Stimulated activated memory B cell treated with anti-CD40 and anti-IgM and Interleukin-4, amounts not matched to agents 10 μg/mL and 1 μg/mL and 100 μg/mL, for 72 hours (primary cell): ENCODE measurements around the gene KLK11.

Source experiments
- ATAC-seq: fragments of 150-1000 bp; cut with Tn5 transposase; 2 replicates; pipeline ENCODE4 v1.10.0; 2021
- H3K27ac Mint-ChIP-seq: one replicate; pipeline ENCODE4 v1.8.0; 2022; ENCODE audit warnings: mild to moderate bottlenecking, mixed read lengths
- H3K27me3 Mint-ChIP-seq: one replicate; pipeline ENCODE4 v1.8.0; 2022; ENCODE audit warnings: mixed read lengths
- H3K36me3 Mint-ChIP-seq: one replicate; pipeline ENCODE4 v1.8.0; 2022; ENCODE audit warnings: mixed read lengths
- H3K4me1 Mint-ChIP-seq: one replicate; pipeline ENCODE4 v1.8.0; 2022; ENCODE audit warnings: mixed read lengths
- H3K4me3 Mint-ChIP-seq: one replicate; pipeline ENCODE4 v1.8.0; 2022; ENCODE audit warnings: mild to moderate bottlenecking, moderate library complexity, mixed read lengths
- H3K9me3 Mint-ChIP-seq: one replicate; pipeline ENCODE4 v1.8.0; 2022; ENCODE audit warnings: mixed read lengths

The KLK11 gene

DNA sequence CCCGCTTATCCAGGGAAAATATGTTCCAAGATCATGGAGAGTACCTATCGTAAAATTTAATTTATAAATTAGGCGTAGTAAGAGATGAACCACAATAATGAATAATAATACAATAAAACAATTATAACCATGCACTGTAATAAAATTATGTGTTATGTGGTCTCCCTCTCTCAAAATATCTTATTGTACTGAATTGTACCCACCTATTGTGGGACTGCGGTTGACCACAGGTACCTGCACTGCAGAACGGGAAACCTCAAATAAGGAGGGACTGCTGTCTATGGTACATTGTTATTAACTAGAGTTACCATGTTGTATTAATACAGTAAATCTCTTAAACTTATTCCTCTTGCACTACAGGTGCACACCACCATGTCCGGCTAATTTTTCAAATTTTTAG, 13.7 kb upstream of the KLK11 start:
- ATAC-seq = no peak
- no peaks in the 10 kb centered on the region for H3K36me3 Mint-ChIP-seq
- peaks cover 2% of the 10 kb centered on the region for H3K9me3 Mint-ChIP-seq
- no peaks in the 10 kb centered on the region for H3K4me1 Mint-ChIP-seq
- no peak overlapping the region for H3K27ac Mint-ChIP-seq
- no peak overlapping the region for H3K4me3 Mint-ChIP-seq
- H3K27me3 Mint-ChIP-seq = peaks cover 7% of the 10 kb centered on the region

DNA sequence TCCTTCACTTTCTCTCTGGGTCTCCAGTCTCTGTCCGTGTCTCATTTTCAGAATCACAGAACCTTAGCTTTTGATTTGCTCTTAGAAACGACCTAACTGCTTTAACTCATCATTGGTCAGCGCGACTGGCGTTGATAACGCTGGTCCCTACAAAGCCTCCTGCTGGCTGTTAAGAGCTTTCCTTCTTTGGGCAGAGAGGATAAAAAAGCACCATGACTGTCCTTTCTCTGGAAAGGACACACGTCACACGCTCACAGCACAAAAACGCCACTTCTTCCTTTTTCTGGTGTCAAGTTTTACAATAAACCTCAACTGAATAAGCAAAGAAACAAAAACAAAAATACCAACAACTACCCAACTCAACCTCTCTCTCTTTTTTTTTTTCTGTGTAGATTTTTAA, 10.1 kb upstream of the KLK11 start:
- no peak overlapping the region for H3K4me3 Mint-ChIP-seq
- no peak for ATAC-seq
- H3K4me1 Mint-ChIP-seq = no peaks in the 10 kb centered on the region
- no peak overlapping the region for H3K27ac Mint-ChIP-seq
- H3K27me3 Mint-ChIP-seq = peaks cover 39% of the 10 kb centered on the region
- no peaks in the 10 kb centered on the region for H3K36me3 Mint-ChIP-seq
- peaks cover under 1% of the 10 kb centered on the region for H3K9me3 Mint-ChIP-seq

DNA sequence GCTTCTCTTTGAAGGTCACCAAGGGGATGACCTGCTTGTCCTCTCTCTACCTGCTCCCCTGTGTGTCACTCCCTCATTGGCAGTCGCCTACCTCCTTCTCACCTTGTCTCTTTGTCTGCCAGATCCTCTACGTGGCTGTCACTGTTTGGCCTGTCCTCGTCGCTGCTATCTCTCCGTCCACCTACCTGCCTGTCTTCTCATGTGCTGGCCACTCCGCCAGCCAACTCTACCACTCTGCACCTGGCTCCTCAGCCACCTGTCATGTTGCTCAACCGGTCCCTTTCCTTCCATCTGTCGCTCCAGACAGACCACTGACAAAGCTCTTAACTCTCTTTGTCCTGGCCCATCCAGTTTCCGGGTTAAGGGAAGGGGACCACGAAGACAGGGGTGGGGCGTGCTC, 8.3 kb upstream of the KLK11 start, which contains the start of gene KLK12:
KLK12 (minus strand) TSS at position 299 of the 400 bp plus-strand sequence. CDS start 381 bp downstream, outside the sequence.
- Mint-ChIP-seq H3K4me3 (no peak within 1 kb of the TSS), H3K27me3 (peaks cover 52% of the 10 kb centered on the region), H3K9me3 (peaks cover 12% of the 10 kb centered on the region), H3K4me1 (no peaks in the 10 kb centered on the region), H3K27ac (no peak within 1 kb of the TSS), H3K36me3 (no peaks in the 10 kb centered on the region)
- no peak for ATAC-seq

DNA sequence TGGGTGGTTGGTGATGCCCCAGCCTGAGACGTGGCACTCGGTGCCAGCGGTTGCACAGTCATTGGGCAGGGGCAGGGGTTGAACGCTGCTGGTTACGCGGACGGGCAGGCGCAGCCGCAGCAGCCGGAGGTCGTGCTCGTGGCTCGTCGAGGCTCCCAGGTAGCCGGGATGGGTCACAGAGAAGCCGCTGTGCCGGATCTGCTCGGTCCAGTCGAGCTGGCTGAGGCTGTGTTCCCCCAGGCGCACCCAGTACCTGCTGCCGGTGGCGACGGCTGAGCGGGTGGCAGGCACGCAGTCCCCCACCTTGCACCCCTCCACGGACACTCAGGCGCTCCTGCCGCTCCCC, 5.4 kb upstream of the KLK11 start:
- peaks cover 62% of the 10 kb centered on the region for H3K27me3 Mint-ChIP-seq
- no peaks in the 10 kb centered on the region for H3K4me1 Mint-ChIP-seq
- no peak for ATAC-seq
- no peak overlapping the region for H3K4me3 Mint-ChIP-seq
- H3K9me3 Mint-ChIP-seq = peaks cover 12% of the 10 kb centered on the region
- no peak overlapping the region for H3K27ac Mint-ChIP-seq
- H3K36me3 Mint-ChIP-seq = no peaks in the 10 kb centered on the region

DNA sequence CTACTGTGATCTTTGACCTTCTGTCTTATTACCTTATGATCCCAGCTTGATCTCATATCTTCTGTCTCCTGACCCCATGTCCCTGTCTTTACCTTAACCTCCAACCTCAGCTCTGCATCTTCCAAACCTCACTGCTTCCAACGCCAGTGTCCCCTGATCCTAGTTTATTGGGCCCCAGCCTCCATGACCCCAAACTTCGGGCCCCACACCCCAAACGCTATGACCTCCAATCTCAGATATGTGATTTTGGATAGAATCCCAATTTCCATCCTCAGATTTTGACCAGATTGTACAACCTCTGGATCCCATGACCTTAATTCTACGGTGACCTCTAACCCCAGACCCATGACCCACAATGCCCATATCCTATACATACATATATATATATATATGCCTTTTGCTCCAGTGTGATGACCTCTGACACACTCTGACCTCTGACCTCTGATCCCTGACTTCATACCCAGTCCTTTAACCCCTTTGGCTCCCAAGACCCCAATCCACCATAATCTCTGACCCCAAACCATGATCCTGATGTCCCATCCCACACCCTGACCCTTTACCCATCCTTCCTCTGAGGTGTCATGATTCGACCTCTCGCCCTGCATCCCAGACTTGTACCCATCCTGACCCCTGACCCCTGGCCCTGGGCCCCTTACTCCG, 4.9 kb upstream of the KLK11 start:
- Mint-ChIP-seq H3K36me3 (no peaks in the 10 kb centered on the region), H3K27me3 (peaks cover 67% of the 10 kb centered on the region), H3K4me3 (no peak overlapping the region), H3K4me1 (no peaks in the 10 kb centered on the region), H3K27ac (no peak overlapping the region), H3K9me3 (peaks cover 12% of the 10 kb centered on the region)
- ATAC-seq = no peak

DNA sequence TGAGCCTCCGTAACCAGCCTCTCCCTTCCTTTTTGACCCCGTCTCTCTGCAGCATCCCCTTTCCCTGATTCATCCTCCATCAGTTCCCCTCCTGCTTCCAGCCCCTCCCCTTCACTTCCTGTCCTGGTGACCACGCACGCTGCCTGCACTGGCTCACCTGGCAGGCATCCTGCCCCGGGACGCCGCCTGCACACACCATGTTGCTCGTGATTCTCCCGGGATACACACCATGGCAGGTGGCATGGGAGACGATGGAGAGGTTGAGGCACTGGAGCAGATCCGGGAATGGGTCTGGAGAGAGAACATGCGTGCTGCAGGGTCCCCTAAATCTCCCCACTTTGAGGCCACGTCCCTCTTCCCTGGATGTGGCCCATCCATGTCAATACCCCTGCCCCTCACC, 4.2 kb upstream of the KLK11 start:
- H3K4me1 Mint-ChIP-seq = no peaks in the 10 kb centered on the region
- peaks cover 65% of the 10 kb centered on the region for H3K27me3 Mint-ChIP-seq
- H3K27ac Mint-ChIP-seq = no peak overlapping the region
- H3K9me3 Mint-ChIP-seq = peaks cover 12% of the 10 kb centered on the region
- no peak for ATAC-seq
- H3K4me3 Mint-ChIP-seq = no peak overlapping the region
- H3K36me3 Mint-ChIP-seq = no peaks in the 10 kb centered on the region

DNA sequence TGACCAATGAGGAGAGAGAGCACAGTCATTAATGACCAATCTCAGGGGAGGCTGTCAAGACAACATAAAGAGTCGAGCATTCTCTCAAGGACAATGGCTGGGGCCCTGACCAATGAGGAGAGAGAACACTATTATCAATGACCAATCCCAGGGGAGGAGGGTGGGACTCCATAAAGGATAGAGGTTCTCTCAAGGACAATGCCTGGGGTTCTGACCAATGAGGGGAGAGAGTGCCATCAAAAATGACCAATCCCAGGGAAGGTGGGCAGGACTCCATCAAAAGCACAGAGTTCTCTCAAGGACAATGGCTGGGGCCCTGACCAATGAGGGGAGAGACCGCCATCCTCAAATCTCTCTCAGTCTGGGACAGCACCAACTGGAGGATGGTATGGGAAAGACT, 3.3 kb upstream of the KLK11 start:
- Mint-ChIP-seq H3K27me3 (peaks cover 59% of the 10 kb centered on the region), H3K27ac (no peak overlapping the region), H3K9me3 (peaks cover 12% of the 10 kb centered on the region), H3K36me3 (no peaks in the 10 kb centered on the region), H3K4me3 (no peak overlapping the region), H3K4me1 (no peaks in the 10 kb centered on the region)
- no peak for ATAC-seq

DNA sequence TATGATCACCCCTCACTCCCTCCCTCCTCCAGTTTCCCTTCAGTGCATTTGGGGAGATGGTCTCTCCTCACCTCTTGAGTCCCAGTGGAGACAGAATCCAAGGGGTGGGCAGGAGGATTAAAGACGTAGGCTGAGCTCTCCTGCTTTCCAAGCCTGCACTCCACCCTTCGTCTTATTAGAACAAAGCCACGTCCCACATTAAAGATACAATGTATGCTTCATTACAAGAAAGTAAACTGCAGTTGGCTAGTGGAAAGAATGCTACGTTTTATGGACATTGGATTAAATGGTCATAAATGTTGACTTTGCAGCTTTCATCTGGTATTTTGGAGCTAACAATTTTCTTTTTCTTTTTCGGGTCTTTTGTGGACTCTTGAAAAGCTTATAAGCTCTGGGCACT, 1.5 kb upstream of the KLK11 start:
- Mint-ChIP-seq H3K36me3 (no peaks in the 10 kb centered on the region), H3K27me3 (peaks cover 61% of the 10 kb centered on the region), H3K4me1 (no peaks in the 10 kb centered on the region), H3K4me3 (no peak overlapping the region), H3K9me3 (peaks cover 12% of the 10 kb centered on the region), H3K27ac (no peak overlapping the region)
- no peak for ATAC-seq

DNA sequence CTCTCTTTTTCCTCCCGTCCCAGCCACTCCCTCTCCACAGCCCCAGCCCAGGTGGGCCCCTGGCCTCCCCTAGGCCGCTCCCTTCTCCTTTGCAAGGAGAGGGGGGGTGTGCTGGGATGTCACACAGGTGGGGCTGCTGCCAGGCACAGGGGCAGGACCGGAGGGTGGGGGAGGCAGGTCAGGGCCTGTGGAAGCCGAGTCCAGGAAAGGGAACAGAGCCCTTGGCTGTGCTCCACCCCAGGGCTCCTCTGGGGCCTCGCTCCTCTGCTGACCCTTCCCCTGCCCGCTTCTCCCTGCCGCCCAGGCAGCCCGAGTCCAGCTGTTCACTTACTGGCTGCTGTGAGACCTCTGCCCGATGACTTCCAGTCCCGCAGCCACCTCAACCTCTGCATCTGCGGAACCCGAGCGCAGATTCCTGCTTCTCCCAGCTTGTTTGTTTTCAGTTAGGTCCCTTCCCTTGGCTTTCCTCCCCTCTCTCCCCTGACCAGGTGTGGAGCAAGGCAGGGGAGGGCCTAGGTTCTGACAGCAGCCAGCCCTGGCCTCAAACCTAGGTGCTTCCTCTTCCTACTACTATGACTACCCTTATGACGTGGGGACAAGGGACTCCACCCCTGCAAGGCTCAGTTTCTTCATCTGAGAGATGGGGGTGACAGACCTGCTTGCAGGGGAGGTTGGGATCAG, 850 bp upstream of the KLK11 start:
- H3K27me3 Mint-ChIP-seq = peaks cover 63% of the 10 kb centered on the region
- H3K4me1 Mint-ChIP-seq = no peaks in the 10 kb centered on the region
- H3K4me3 Mint-ChIP-seq = no peak overlapping the region
- no peak overlapping the region for H3K27ac Mint-ChIP-seq
- peaks cover 17% of the 10 kb centered on the region for H3K9me3 Mint-ChIP-seq
- no peaks in the 10 kb centered on the region for H3K36me3 Mint-ChIP-seq
- ATAC-seq = no peak

DNA sequence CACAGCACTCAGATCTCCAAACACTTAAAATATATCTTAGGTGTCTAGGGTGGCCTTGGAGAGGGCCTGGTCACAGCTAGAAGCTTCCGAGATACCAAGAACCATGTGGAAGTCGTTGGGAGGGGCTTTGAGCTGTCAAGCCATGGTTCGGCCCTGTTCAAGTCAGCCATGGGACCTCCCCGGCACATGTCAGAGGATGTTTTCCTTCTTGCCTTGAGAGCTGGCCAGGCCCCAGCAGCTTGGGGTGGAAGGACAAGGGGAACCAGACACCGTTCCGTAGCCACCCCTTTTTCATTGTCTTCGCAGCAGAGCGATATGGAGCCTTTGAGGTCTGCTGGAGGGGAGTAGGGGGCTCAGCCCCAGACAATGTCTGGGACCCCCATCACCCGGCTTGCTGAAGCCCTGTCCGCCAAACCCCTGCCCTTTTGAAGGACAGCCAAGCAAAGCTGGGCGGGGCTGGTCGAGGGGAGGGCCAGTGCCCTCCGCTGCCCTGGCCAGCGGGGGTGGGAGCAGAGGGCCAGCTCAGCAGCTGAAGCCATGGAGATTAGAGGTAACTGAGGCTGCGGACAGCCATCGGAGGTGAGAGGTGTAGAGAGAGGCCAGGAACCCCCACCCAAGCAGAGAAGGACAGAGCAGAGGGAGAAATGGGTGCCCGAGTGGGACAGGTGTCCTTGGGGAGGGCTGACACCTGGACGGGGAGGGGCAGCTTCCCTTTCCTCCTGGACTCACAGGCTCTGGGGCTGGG, 435 bp downstream of the KLK11 start:
- peaks cover 10% of the 10 kb centered on the region for H3K9me3 Mint-ChIP-seq
- no peak overlapping the region for H3K27ac Mint-ChIP-seq
- no peaks in the 10 kb centered on the region for H3K36me3 Mint-ChIP-seq
- no peak overlapping the region for H3K4me3 Mint-ChIP-seq
- peaks cover 52% of the 10 kb centered on the region for H3K27me3 Mint-ChIP-seq
- no peaks in the 10 kb centered on the region for H3K4me1 Mint-ChIP-seq
- peak; percentile 22 for ATAC-seq

DNA sequence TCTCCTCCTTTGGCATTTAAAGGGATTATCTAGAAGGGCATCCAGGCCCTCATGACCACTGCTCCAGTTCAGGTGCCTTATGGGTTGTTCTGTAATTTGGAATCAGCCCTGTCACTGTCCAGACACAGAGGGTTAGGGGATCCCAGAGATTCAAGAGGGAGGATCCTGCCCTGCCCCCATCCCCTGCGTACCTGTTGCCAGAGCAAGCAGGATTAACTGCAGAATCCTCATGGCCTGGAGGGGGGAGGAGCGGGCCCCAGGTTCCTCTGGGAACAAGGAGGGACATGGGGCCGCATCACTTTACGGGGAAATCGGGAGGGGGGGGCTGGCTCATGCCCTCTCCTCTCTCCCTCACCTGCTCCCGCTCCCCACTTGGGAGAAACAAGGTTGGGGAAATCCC, 1.0 kb downstream of the KLK11 start:
- peaks cover 5% of the 10 kb centered on the region for H3K9me3 Mint-ChIP-seq
- H3K36me3 Mint-ChIP-seq = no peaks in the 10 kb centered on the region
- H3K4me3 Mint-ChIP-seq = no peak overlapping the region
- H3K27me3 Mint-ChIP-seq = peaks cover 46% of the 10 kb centered on the region
- no peaks in the 10 kb centered on the region for H3K4me1 Mint-ChIP-seq
- H3K27ac Mint-ChIP-seq = no peak overlapping the region
- no peak for ATAC-seq

DNA sequence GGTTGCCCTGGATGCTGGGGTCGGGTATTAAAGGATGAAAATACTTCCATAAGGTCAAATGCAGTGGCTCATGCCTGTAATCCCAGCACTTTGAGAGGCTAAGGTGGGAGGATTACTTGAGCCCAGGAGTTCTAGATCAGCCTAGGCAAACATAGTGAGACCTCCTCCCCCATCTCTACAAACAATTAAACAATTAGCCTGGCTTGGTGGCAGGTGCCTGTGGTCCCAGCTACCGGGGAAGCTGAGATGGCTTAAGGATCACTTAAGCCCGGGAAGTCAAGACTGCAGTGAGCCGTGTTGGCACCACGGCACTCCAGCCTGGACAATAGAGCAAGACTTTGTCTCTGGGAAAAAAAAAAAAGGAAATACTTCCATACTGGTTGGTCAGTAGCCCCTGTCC, 1.5 kb downstream of the KLK11 start:
- H3K4me3 Mint-ChIP-seq = no peak overlapping the region

DNA sequence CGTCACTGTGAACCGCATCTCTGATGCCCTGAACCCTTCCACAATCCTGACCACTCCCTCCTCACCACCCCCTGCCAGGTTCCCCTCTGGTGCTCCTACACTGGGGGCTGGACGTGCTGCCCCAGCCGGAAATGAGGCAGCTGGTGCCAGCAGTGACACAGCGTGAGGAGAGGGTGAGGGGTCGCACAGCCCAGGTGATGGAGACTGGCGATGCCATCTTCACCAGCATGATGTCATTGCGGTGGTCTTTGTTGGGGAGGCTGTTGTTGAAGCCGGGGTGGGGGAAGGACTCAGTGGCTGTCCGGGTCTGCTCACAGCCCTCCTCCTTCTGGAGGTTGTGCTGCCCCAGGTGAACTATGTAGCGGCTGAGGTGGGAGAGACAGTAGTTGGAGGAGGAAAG, 2.5 kb downstream of the KLK11 start:
- H3K9me3 Mint-ChIP-seq = peaks cover 5% of the 10 kb centered on the region
- H3K4me1 Mint-ChIP-seq = peaks cover 6% of the 10 kb centered on the region
- no peak for ATAC-seq
- no peak overlapping the region for H3K27ac Mint-ChIP-seq
- H3K27me3 Mint-ChIP-seq = peaks cover 58% of the 10 kb centered on the region
- no peak overlapping the region for H3K4me3 Mint-ChIP-seq
- no peaks in the 10 kb centered on the region for H3K36me3 Mint-ChIP-seq

More for the DNA sequence above, 1.5 kb downstream of the KLK11 start:
- Mint-ChIP-seq H3K36me3 (no peaks in the 10 kb centered on the region), H3K27ac (no peak overlapping the region), H3K9me3 (peaks cover 5% of the 10 kb centered on the region), H3K27me3 (peaks cover 49% of the 10 kb centered on the region), H3K4me1 (peaks cover 3% of the 10 kb centered on the region)
- no peak for ATAC-seq

DNA sequence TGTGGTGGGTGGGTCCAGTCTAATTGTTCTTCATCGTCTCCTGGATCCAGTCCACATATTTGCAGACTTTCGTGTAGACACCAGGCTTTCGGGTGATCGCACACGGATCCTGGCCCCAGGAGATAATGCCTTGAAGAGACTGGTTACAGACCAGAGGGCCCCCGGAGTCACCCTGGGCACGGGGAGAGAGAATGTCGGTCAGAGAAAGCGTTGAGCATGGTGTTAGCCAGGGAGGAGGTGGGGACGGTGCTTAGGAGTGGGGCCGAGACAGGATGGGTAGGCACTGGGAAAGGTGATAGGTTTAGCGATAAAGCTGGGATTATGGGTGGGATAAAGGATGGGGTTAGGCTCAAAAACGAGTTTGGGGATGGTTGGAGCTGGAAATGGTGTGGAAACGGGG, 3.9 kb downstream of the KLK11 start:
- peaks cover 69% of the 10 kb centered on the region for H3K27me3 Mint-ChIP-seq
- peaks cover 17% of the 10 kb centered on the region for H3K4me1 Mint-ChIP-seq
- peaks cover 10% of the 10 kb centered on the region for H3K9me3 Mint-ChIP-seq
- H3K36me3 Mint-ChIP-seq = peaks cover 7% of the 10 kb centered on the region
- ATAC-seq = no peak
- H3K4me3 Mint-ChIP-seq = no peak overlapping the region
- H3K27ac Mint-ChIP-seq = no peak overlapping the region

DNA sequence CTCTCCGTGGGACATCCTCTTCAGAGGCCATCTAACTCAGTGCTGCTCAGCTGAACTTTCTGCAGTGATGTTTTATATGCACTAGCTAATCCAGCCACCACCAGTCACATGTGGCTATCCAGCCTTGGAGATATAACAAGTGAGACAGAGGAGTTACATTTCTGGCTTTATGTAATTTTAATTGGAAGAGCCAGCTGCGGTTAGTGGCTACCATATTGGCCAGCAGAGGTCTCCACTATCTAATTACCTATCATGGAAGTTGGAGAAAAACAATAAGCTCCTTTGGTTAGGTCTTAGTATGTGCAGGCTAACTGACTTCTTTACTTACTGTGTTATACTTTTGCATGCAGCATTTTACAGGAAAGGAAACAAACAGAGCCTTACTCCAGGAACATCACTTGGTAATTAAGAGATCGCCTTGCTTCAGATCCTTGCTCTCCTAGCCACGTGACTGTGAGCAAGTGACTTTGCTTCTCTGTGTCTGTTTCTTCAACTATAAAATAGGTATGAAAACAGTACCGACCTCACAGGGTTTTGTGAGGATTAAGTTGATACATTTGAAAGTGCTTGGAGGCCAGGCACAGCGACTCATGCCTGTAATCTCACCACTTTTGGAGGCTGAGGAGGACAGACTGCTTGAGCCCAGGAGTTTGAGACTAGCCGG, 5.3 kb downstream of the KLK11 start:
- peaks cover 71% of the 10 kb centered on the region for H3K27me3 Mint-ChIP-seq
- H3K27ac Mint-ChIP-seq = no peak overlapping the region
- H3K4me1 Mint-ChIP-seq = peaks cover 26% of the 10 kb centered on the region
- ATAC-seq = no peak
- peaks cover 14% of the 10 kb centered on the region for H3K36me3 Mint-ChIP-seq
- no peak overlapping the region for H3K4me3 Mint-ChIP-seq
- peaks cover 13% of the 10 kb centered on the region for H3K9me3 Mint-ChIP-seq
